ENCODE data around the gene SYNPO2. TPM values are rescaled to one million over a fixed set of nuclear protein-coding genes. Genes with fewer than 3 reads are reported as not detected.

Gene SYNPO2
- total RNA-seq, 2 experiments from 2014 or later: 0.13 to 0.18 TPM

DNA sequence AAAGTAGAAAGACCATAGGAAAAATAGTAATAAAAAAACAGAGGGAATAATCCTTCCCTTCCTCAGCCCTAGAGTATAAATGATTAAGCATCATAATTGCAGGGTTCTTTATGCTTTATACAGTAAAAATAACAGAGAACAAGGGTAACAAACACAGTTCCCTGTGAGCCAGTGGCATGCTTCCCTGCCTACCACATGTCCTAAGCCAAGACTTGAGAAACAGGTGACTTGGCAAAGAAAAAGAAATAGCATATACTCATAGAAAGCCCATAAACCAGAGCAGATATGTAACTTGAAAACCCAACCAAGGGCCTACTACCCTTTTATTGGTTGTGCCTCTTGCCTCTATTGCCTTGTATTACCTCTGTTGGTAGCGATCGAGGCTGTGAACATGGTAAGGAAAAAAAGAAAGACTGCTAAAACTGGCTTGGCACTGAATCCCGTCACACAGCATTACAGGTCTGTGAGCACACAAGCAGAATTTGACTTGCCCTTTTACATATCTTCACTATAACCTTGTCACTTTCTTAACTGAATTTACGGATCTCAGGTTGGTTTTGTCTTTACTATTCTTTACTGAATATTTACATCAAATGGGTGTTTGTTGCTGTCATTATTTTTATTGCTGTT is 216.1 kb downstream of the SYNPO2 start:
- no peak for TF ChIP-seq CTCF (IDR thresholded peaks at IDR 0.05)
- intact Hi-C loops (cut with micrococcal nuclease): no loop called here
- Mint-ChIP-seq H3K27me3 (no peaks in the 10 kb centered on the region), H3K4me1 (ENCODE audit: low read depth) (peaks cover 9% of the 10 kb centered on the region), H3K27ac (no peak overlapping the region), H3K36me3 (ENCODE audit: low read depth) (no peaks in the 10 kb centered on the region), H3K9me3 (no peaks in the 10 kb centered on the region), H3K4me3 (no peak overlapping the region)
- ChIA-PET POLR2A (no interaction called here), CTCF (no interaction called here)
- DNase-seq (no peak), ATAC-seq (no peak)

GRCh38 chr4:119105605-119106004 is 217.0 kb downstream of the SYNPO2 start:
- Mint-ChIP-seq H3K27me3 (no peaks in the 10 kb centered on the region), H3K27ac (no peak overlapping the region), H3K4me1 (ENCODE audit: low read depth) (peaks cover 9% of the 10 kb centered on the region), H3K36me3 (ENCODE audit: low read depth) (no peaks in the 10 kb centered on the region), H3K4me3 (no peak overlapping the region), H3K9me3 (no peaks in the 10 kb centered on the region)
- no peak for ATAC-seq
- CTCF ChIA-PET: interaction anchor here (1.0 kb wide), 1 partner anchor 922 kb away, joined by 3 read pairs; no protein-coding TSS in a partner anchor
- POLR2A ChIA-PET: no interaction called here
- no peak for DNase-seq
- intact Hi-C loops (cut with micrococcal nuclease): no loop called here
- TF ChIP-seq CTCF (IDR thresholded peaks at IDR 0.05): no peak

- Mint-ChIP-seq H3K36me3 (ENCODE audit: low read depth) (no peaks in the 10 kb centered on the region), H3K27me3 (no peaks in the 10 kb centered on the region), H3K27ac (no peak overlapping the region), H3K4me1 (ENCODE audit: low read depth) (peaks cover 9% of the 10 kb centered on the region), H3K4me3 (no peak overlapping the region), H3K9me3 (no peaks in the 10 kb centered on the region)
- DNase-seq (no peak), ATAC-seq (no peak)
- intact Hi-C loops (cut with micrococcal nuclease): no loop called here
- CTCF ChIA-PET: interaction anchor here (1.0 kb wide), 1 partner anchor 921 kb away, joined by 3 read pairs; no protein-coding TSS in a partner anchor
- TF ChIP-seq CTCF (IDR thresholded peaks at IDR 0.05): no peak
- POLR2A ChIA-PET: no interaction called here
Measured at GRCh38 chr4:119106036-119107000, 217.7 kb downstream of the SYNPO2 start.

DNA sequence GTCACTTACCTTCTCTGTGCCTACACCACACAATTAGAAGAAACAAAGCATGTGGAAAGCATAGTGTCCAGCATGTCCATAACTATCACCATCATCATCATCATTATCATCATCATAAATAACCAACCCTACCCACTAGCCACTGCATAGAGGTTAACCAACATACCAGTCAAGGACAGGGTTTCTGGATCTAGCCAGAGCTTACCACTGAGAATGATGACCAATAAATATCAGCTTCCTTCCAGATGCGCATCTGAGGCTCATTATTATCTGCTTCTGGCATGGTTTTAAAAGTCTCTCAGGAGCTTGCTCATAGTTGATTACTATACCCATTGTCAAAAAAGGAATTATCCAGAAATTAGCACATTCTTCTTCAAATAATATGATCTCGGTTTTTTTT is 221.5 kb downstream of the SYNPO2 start:
- CTCF ChIA-PET: no interaction called here
- Mint-ChIP-seq H3K9me3 (no peaks in the 10 kb centered on the region), H3K27me3 (no peaks in the 10 kb centered on the region), H3K27ac (no peak overlapping the region), H3K4me1 (ENCODE audit: low read depth) (peaks cover 12% of the 10 kb centered on the region), H3K36me3 (ENCODE audit: low read depth) (no peaks in the 10 kb centered on the region), H3K4me3 (no peak overlapping the region)
- intact Hi-C loops (cut with micrococcal nuclease): no loop called here
- no peak for DNase-seq
- POLR2A ChIA-PET: no interaction called here
- ATAC-seq: no peak
- no peak for TF ChIP-seq CTCF (IDR thresholded peaks at IDR 0.05)

Other genes with a start within 250 kb of the SYNPO2 start
- 10 to 100 TPM; 39.3 to 46.1 TPM for gene METTL14, start 203.5 kb upstream of the SYNPO2 start, total RNA-seq
- 10 to 100 TPM; 25.2 to 26.4 TPM for gene SEC24D, start 52.7 kb upstream of the SYNPO2 start, total RNA-seq
- not detected for gene MYOZ2, start 247.0 kb downstream of the SYNPO2 start, total RNA-seq